ENCODE measurements around the gene REN. TPM values are rescaled to one million over a fixed set of nuclear protein-coding genes. Genes with fewer than 3 reads are reported as not detected.

The REN gene
- total and polyA plus RNA-seq, 2 of the 13 experiments (the other 11 are each of a cell fraction or from before 2014, with no cell fraction given): not detected

GRCh38 chr1:204128964-204129896, 36.9 kb downstream of the REN start (continued):
- TF ChIP-seq ATF2 (CRISPR knock-in tag; IDR thresholded peaks at IDR 0.05): peak; percentile 17; the same call in 1 of the 2 replicates
- peak; percentile 37 for TF ChIP-seq HNRNPLL (IDR thresholded peaks at IDR 0.05; ENCODE audit: low read depth, low read length, poor library complexity, severe bottlenecking)
- no peak for TF ChIP-seq ZNF253 (CRISPR knock-in tag; IDR thresholded peaks at IDR 0.05; ENCODE audit: borderline replicate concordance)
- TF ChIP-seq ZNF770 (CRISPR knock-in tag; IDR thresholded peaks at IDR 0.05): no peak
- peak; percentile 66 for TF ChIP-seq RBM39 (IDR thresholded peaks at IDR 0.05; ENCODE audit: low read depth, low read length, poor library complexity, severe bottlenecking)
- TF ChIP-seq AKNA (CRISPR knock-in tag; IDR thresholded peaks at IDR 0.05; ENCODE audit: borderline replicate concordance): no peak
- TF ChIP-seq ZNF230 (CRISPR knock-in tag; IDR thresholded peaks at IDR 0.05): no peak
- no peak for TF ChIP-seq ZHX2 (IDR thresholded peaks at IDR 0.05; ENCODE audit: low read depth)
- no peak for TF ChIP-seq ZHX2 (CRISPR knock-in tag; IDR thresholded peaks at IDR 0.05; ENCODE audit: borderline replicate concordance)
- no peak for TF ChIP-seq CENPT (CRISPR knock-in tag; IDR thresholded peaks at IDR 0.05; ENCODE audit: low read depth)

Measured in HepG2 (cell line).